Cardiac fibroblast (primary cell): ENCODE measurements around the gene OTUD5.

Experiments used
- DNase-seq, 2 donors: peaks; one replicate each; pipeline versions ENCODE4 v3.0.0 to v3.0.0-alpha.2; 2010; ENCODE audit warnings: low read depth in 2 of 2
- H3K4me3 ChIP-seq, 2 donors: replicated peaks in 1 of 2; 1 replicate in 1 of 2; 2 replicates in 1 of 2; pipeline ENCODE4 v1.5.1; 2011; ENCODE audit warnings: low read depth in 2 of 2, low read length in 2 of 2, mild to moderate bottlenecking in 2 of 2, moderate library complexity in 1 of 2
- CTCF ChIP-seq: IDR thresholded peaks from one replicate; pipeline ENCODE4 v1.5.1; 2011; ENCODE audit warnings: low read depth, mild to moderate bottlenecking, low read length, inconsistent platforms

The OTUD5 gene

GRCh38 chrX:48957477-48957826 lies at the start of gene OTUD5:
TSS of gene OTUD5 (minus strand) at chrX:48957607. CDS start at chrX:48957570, 37 bp downstream.
- H3K4me3 ChIP-seq = peak within 1 kb of the TSS; percentile 66 to 70
- no peak for TF ChIP-seq CTCF
- no peak for DNase-seq

DNA sequence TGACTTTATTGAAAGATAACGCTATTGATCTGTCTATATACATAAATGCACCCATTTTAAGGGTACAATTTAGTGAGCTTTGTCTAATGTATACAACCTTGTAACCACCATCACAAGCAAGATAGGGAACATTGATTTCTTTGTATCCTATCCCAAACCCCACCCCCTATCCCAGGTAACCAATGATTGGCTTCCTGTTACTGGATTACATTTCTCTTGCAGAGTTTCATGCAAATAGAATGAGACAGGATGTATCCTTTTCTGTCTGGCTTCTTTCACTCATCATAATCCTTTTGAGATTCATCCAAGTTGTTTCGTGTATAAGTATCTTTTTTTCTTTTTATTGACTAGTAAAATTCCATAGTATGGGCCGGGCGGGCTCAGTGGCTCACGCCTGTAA lies 46.3 kb upstream of the OTUD5 start:
- no peak for DNase-seq
- H3K4me3 ChIP-seq = no peak overlapping the region
- no peak for TF ChIP-seq CTCF

DNA sequence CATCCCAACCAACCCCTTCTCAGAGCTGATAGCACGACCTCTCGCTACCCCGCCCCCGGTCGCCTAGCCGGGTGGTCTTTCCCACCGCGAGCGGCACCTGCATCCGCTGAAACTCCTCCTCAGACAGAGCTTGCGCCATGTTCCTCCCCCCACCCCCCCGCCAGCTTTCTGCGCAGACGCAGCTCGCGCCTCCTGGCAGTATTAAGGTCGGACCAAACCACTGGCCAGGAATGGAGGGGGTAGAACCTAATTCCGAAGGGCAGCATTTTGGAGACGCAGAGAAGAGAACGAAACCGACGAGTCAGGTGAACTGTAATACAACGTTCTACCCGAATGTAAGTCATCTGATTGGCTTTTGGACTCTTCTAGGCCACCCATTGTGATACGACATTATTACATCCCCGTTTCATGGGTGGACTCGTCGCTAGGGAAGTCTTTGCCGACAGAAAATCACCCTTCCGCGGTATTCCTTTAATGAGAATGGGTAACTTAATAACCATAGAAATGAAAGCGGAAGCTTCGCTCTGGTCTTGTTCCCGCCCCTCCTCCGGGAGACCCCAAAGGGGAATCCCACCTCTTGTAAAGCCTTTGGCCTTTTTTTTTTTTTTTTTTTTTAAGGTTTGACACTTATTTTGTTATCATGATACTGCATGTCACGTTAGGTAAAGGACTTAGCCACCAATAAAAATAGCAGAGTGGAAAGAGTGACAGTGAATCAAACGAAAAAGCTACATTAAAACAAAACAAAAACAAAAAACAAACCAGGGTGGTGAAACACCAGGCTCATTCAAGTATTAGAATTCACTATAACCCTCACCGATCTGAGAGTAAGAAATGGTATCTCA lies 44.9 kb upstream of the OTUD5 start, which contains the start of gene GRIPAP1:
GRIPAP1 (minus strand) TSS at position 174 of the 845 bp plus-strand sequence; CDS start at position 139, 35 bp downstream.
- no peak for TF ChIP-seq CTCF
- peak within 1 kb of the TSS; percentile 72 to 80 for H3K4me3 ChIP-seq
- peak; percentile 91 to 97 for DNase-seq

DNA sequence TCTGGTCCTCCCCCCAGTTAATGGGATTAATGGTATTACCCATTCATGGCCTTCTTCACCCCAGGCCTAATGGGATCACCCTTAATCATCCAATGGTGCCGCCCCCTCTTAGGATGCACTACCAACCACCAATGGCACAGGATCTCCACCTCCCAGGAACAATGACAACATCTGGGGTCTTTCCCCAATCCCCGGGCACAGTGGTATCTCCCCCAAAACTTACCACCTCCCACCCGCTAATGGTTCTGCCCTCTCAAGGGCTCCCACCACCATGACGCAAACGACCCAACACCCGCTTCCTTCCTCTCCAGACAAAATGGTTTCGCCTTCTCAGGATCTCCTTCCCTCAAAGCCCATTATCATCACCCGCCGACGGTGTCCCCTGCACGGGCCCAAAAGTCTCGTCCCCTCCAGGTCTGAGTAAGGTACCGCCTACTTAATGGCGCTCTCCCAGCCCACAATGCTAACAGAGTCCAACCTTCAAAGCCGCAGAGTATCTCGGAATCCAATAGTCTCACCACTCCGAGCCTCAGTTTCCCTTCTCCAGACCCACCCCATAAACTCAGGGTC lies 44.2 kb upstream of the OTUD5 start:
- DNase-seq = peak; percentile 46 to 48
- TF ChIP-seq CTCF = no peak

DNA sequence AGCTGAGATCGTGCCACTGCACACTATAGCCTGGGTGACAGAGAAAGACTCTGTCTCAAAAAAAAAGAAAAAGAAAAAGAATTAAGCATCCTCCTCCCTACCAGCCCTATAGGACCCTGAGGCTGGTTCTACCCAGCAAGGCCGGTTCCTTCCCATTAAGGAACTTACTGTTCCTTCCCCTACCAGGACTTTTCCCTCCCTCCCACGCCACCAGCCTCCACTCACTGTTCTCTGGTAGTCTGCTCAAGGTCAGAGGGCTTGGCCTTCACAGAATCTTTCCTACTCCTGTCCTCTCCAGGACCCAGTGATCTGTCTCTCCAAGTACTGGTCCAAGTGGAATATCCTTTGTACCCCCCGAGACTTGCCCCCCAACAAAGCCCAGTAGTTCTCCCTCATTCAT lies 43.2 kb upstream of the OTUD5 start:
- TF ChIP-seq CTCF = no peak
- no peak for DNase-seq
- no peak overlapping the region for H3K4me3 ChIP-seq

More for the DNA sequence above, 44.2 kb upstream of the OTUD5 start:
- H3K4me3 ChIP-seq = peak overlapping the region; percentile 72 to 80

GRCh38 chrX:48999030-48999429 lies 41.6 kb upstream of the OTUD5 start:
- H3K4me3 ChIP-seq = no peak overlapping the region

More at GRCh38 chrX:48999030-48999429, 41.6 kb upstream of the OTUD5 start:
- no peak for DNase-seq
- no peak for TF ChIP-seq CTCF
